BJ (cell line): ENCODE measurements around the gene PDGFD. TPM values are rescaled to one million over a fixed set of nuclear protein-coding genes. Genes with fewer than 3 reads are reported as not detected.

Experiments
- CTCF ChIA-PET: fragments of 350-600 bp; formaldehyde crosslinking; extraction: SDS; loops from one replicate; lab custom pipeline; 2021; ENCODE audit warnings: antibody characterized with exemption, inconsistent platforms; lab: Yijun Ruan, JAX
- POLR2A ChIA-PET: fragments of 300-600 bp; sonication (Branson Sonifier 250); formaldehyde crosslinking; extraction: SDS; loops from one replicate; lab custom pipeline; 2021; ENCODE audit warnings: antibody characterized with exemption; lab: Charles Lee
- DNase-seq: peaks from one replicate; pipeline ENCODE4 v3.0.0-alpha.2; 2011; ENCODE audit warnings: low read depth
- H3K27me3 ChIP-seq: 2 replicates; pipeline ENCODE4 v1.6.0; 2011; ENCODE audit warnings: low read length; ENCODE audit not compliant: control insufficient read depth, insufficient read depth
- H3K36me3 ChIP-seq: 2 replicates; pipeline ENCODE4 v1.5.1; 2011; ENCODE audit warnings: low read length; ENCODE audit not compliant: control insufficient read depth, insufficient read depth
- H3K4me3 ChIP-seq: 2 replicates; pipeline ENCODE4 v1.5.1; 2011; ENCODE audit warnings: low read depth, mild to moderate bottlenecking, control low read depth, low read length
- CTCF ChIP-seq: IDR thresholded peaks from 2 replicates; pipeline ENCODE4 v1.5.1; 2011; ENCODE audit warnings: low read depth, mild to moderate bottlenecking, control low read depth, inconsistent platforms, low read length, moderate library complexity; ENCODE audit not compliant: insufficient read depth
- polyA plus RNA-seq: library from polyadenylated mRNA; depleted of rRNA; stranded (reverse); fragments of >200 nt; gene quantifications from 2 replicates; pipeline ENCODE4 v1.2.3, GENCODE V29; 2011

PDGFD gene
- polyA plus RNA-seq, 1 experiment: 0.72 TPM

GRCh38 chr11:104165014-104165413 lies 1.1 kb upstream of the PDGFD start:
- no peak for DNase-seq
- H3K36me3 ChIP-seq: no peaks in the 10 kb centered on the region
- ChIA-PET CTCF (interaction anchor here (0.8 to 2.6 kb wide), 6 partner anchors 12 to 484 kb away, joined by 3 to 8 read pairs (median 3); no protein-coding TSS in a partner anchor), POLR2A (no interaction called here)
- TF ChIP-seq CTCF: no peak
- no peak overlapping the region for H3K4me3 ChIP-seq
- peaks cover 2% of the 10 kb centered on the region; the same call in 1 of the 2 replicates for H3K27me3 ChIP-seq

DNA sequence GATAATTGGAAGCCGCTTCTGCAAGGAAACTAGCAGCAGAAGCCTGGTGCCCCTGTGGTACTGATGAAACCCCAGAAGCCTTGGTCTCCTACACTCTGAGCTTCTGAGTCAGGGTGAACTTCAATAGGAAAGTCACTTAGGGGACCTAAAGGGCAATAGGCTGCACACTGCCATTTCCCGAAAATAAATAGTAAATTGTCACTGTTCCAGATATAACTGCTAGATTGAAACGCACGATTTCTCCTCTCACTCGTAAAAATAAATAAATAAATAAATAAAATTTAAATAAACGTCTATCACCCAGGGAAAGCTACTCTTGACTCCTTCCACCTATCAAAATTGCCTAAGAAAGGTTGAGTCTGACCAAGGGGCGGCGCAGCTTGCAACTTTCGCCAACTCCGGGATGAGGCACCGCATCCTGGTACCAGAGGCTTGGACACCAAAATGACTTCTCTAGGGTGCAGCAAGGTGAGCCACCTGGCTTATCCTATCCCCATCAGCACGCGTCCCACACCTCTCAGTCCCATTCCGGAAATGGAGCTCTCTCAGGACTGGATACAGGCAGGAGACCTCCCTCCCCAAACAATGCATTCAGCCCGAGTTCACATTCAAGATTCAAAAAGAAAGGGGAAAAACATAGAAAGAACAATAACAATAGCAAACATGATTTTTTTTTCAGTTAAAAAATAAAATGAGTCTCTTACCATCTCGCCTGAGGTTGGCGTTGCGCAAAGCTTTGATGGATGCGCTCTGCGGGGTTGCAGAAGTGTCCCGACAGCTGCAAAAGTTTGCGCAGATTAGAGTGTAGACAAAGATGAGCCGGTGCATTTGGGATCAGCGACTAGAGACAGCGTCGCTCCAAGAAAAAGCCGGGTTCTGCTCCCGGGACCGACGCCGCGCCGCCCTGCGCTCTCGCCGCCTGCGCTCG lies 583 bp downstream of the PDGFD start:
- DNase-seq: no peak
- peak; percentile 24; the same call in 1 of the 2 replicates for TF ChIP-seq CTCF
- ChIA-PET CTCF (interaction anchor here (1.2 to 2.6 kb wide), 4 partner anchors 14 to 482 kb away, joined by 3 to 8 read pairs (median 4); no protein-coding TSS in a partner anchor), POLR2A (no interaction called here)
- Histone ChIP-seq H3K4me3 (peak overlapping the region; percentile 59), H3K36me3 (no peaks in the 10 kb centered on the region), H3K27me3 (peaks cover 2% of the 10 kb centered on the region; the same call in 1 of the 2 replicates)

DNA sequence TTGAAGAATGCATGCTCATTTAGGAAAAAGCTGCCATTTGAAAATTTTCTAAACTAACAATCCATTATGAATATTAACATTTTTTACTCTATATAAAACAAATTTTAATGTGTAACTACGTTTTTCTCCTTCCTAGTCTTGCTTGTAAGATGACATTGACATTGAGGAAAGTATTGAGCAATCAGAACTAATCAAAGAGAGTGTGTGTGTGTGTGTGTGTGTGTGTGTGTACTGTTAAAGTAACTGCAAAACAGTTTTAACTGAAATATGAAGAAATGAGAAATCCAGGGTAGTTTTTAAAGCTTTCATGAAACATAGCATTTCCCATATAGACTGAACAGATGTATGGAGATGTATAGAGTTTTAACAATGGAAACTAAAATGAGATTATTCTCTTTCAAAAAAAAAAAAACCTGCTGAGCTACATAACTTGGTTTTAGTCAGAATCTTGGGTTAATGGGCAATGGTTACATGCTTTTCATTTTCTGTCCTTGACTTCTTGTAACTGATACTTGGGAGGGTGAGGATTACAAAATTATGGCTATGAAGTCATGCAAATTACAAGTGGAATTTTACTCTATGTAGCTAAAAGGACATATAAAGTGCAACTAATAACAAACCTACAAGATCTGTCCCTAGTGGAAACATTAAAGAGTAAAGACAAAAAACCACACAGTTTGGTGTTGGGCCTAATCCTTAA lies 2.0 kb downstream of the PDGFD start:
- Histone ChIP-seq H3K36me3 (no peaks in the 10 kb centered on the region), H3K27me3 (peaks cover 2% of the 10 kb centered on the region; the same call in 1 of the 2 replicates), H3K4me3 (no peak overlapping the region)
- no peak for DNase-seq
- POLR2A ChIA-PET: no interaction called here
- no peak for TF ChIP-seq CTCF
- CTCF ChIA-PET: no interaction called here

- Histone ChIP-seq H3K4me3 (no peak overlapping the region), H3K27me3 (no peaks in the 10 kb centered on the region), H3K36me3 (no peaks in the 10 kb centered on the region)
- TF ChIP-seq CTCF: no peak
- no peak for DNase-seq
- ChIA-PET POLR2A (no interaction called here), CTCF (interaction anchor here (1.1 to 1.5 kb wide), 2 partner anchors 13 to 478 kb away, joined by 3 to 4 read pairs; no protein-coding TSS in a partner anchor)
Measured at GRCh38 chr11:104159356-104159755, 4.6 kb downstream of the PDGFD start.

DNA sequence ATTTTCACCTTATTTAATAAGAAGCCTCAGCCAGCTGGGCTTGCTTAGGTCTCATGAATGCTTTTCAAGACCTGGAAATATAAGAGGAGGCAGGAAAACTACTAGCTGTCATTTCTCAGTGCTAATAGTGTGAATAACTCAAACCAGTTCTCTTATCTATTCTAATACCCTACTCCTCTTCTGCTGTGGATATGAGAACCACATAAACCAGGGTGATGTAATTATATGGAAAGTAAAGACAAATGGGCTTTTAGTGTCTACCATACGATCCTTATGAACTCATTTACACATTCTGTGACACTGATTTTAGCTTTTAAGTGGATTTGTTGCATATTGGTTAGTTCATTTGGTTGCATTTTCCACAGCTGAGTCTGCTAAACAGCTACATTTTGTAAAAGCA lies 8.6 kb downstream of the PDGFD start:
- no peaks in the 10 kb centered on the region for H3K27me3 ChIP-seq
- no peak for TF ChIP-seq CTCF
- no peak for DNase-seq
- H3K4me3 ChIP-seq: no peak overlapping the region
- no peaks in the 10 kb centered on the region for H3K36me3 ChIP-seq
- ChIA-PET CTCF (interaction anchor here (3.0 kb wide), 1 partner anchor 473 kb away, joined by 13 read pairs; no protein-coding TSS in a partner anchor), POLR2A (no interaction called here)
